CD4-positive, alpha-beta T cell treated with Interleukin-12 subunit alpha and Interleukin-12 subunit beta, for 1 hour (primary cell): ENCODE results near the gene KIAA1671.

Source experiments
- DNase-seq: peaks from one replicate; pipeline ENCODE4 v3.0.0-alpha.2; 2020

Gene KIAA1671

DNA sequence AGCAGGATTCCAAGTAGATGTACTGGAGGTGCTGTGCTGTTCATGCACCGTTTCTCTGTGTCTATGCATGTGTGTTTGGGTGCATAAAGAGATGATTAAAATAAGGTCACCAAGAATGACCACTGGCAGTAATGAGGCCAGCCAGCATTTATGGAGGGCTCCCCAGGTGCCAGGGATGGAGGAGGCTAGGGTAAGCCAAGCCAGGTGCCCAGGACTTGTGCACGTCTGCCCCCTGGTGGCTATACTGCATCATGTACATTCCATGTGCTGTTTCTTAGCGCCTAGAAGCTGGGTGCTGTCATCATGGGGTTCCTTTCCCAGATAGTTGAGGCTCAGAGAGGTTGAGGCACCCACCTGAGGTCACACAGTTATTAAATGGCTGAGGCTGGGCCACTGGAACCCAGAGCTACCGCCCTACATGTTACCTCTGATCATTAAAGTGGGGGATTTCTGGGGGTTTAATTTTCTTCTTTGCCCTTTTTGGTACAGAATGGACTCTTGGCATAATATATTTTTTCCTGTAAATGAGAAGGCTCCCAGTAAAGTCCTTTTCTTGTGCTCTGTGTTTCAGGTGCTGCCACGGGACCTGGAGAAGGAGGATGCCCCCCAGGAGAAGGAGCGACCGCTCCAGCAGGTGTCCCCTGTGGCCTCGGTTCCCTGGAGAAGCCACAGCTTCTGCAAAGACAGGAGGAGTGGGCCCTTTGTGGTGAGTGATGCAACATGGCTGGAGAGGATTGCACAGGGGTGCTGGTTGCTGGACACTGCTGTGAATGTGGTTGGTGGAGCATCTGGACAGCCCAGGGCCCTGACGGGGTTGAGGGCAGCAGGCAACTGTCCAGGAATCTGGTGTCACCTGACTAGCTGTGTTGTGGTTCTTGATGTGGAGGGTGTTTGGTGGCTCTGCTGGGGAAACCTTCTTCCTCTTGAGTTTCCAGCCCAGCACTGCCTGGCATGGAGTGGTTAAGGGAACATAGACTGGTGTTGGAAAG is 96.4 kb downstream of the KIAA1671 start:
- DNase-seq: peak; percentile 74

DNA sequence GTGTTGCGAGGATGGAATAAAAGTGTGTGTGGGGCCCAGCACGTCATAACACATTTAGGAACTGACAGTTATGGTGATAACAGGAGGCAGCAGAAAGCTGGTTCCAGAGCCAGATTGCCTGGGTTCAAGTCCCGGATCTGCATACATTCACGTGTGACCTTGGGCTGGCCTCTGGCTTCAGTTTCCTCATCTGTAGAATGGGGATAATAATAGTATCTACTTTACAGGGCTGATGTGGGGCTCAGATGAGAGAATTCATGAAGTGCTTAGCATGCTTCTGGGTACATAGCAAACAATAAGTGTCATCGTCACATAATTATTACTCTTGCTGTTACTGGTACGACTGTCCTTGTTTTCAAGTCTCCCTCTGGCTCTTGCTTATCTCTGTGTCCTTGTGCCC is 97.3 kb downstream of the KIAA1671 start:
- no peak for DNase-seq

DNA sequence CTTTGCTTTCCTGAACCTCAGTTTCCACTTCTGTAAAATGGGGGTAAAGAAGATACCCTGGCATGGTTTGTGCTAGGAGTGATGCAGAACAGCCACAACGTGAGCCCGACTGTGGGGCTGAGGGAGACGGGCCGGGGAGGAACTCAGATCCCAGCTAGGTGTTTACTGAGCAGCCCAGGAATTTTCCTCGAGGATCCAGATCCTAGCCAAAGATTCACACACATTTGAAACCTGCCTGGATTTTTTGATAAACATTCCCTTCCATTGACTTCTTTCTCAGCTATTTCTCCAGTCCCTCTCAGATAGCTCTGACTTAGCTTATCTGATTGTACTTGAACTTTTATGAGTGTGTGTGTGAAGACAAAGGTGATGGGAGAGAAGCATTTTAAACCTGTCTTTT is 98.0 kb downstream of the KIAA1671 start:
- no peak for DNase-seq

DNA sequence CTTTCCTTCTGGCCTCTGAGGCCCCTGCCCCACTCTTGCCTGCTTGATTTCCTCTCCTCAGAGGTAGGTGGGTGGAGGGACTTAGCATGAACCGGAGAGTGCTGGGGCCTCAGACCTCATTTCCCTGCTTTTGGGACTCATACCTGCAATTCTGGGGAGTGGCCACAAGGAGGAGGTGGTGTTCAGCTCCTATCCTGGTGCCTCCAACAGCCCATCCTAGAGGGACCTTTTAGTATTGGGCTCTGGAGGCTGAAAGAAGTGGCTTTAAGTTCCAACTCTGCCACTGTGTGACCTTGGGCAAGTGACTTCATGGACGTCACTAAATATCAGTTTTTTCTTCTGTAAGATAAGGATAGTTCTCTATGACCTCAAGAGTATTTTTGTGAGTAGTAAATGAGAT is 98.6 kb downstream of the KIAA1671 start:
- DNase-seq: no peak

DNA sequence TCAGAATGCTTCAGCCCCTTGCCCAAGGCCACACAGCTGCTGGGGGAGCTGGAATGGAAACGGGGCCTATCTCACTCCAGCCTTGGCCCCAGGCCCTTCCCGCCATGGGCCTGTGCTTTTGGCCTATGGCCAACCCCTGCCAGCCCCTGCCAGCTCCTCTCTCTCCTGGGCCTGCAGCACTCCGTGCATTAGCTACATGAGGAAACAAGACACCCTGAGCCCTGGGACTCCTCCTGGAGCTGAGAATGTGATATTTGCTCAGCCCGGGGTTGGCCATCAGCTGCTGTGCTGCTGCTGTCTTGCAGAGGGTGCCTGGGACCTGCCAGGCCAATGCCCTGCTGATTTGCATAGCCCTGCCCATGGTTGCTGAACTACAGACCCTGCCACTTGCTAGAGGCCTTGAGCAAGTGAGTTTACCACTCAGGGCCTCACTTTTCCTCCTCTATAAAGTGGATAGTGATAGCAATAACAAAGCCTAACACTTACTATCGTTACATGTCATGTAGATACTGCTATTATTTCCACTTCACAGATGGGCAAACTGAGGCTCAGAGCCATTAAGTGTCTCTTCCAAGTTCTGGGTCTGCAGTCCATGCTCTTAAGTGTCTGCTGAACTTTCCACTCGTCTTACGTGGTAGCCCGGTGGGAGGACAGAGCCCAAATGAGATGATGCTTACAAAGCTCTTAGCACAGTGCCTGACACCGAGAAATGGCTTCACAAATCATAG is 99.6 kb downstream of the KIAA1671 start:
- DNase-seq: no peak

DNA sequence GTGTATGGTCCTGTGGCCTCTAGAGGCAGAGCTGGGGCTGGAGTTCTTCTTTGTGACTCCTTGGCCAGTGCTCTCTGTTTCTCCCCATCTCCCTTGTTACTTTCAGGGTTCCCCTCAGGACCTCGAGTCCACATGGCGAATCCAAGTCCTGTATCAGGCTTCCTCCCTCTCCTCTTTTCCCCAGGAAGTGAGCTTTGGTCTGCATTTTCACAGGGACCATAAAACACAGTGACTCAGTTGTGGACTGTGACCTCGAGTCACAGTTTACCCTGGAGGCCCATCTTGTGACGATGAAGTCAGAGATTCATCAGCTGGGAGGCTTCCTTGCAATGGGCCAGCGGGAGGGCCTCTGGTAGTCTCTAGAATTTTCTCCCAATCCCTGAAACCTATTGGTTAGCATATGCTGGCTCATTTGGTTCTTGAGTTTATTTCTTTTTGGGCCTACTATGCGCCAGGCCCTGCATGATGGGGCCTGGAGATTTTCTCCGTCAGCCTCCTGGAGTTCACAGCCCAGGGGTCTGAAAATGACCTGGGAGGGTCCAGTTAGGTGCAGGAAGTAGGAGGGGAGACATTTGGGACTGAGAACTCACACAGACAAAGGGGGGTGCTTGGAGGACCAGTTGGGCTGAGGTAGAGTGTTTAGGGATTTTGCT is 100.8 kb downstream of the KIAA1671 start:
- no peak for DNase-seq

DNA sequence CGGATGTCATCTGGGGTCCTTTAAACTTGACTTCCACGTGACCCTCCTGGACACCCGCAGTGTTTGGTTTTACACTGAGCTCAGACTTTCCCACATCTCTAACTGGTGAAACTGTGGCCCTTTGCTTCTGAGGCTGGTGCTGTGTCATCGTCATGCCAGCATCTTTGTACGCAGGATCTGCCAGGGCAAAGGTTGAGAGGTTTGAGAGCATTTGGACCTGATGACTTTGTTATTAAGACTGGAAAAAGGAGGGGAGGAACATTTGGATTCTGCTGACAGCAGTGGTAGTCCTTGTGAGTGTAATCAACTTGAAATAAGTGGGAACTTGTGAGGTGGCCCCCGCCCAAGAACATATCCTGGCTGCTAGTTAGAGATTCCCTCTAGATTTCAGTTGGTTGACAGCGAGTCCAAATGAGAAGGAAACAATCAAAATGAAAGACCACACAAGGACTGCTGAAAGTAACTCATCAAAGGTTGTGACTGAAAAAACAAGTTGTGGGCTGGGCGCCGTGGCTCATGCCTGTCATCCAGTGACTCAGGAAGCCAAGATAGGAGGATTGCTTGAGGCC is 102.5 kb downstream of the KIAA1671 start:
- DNase-seq: peak; percentile 30

DNA sequence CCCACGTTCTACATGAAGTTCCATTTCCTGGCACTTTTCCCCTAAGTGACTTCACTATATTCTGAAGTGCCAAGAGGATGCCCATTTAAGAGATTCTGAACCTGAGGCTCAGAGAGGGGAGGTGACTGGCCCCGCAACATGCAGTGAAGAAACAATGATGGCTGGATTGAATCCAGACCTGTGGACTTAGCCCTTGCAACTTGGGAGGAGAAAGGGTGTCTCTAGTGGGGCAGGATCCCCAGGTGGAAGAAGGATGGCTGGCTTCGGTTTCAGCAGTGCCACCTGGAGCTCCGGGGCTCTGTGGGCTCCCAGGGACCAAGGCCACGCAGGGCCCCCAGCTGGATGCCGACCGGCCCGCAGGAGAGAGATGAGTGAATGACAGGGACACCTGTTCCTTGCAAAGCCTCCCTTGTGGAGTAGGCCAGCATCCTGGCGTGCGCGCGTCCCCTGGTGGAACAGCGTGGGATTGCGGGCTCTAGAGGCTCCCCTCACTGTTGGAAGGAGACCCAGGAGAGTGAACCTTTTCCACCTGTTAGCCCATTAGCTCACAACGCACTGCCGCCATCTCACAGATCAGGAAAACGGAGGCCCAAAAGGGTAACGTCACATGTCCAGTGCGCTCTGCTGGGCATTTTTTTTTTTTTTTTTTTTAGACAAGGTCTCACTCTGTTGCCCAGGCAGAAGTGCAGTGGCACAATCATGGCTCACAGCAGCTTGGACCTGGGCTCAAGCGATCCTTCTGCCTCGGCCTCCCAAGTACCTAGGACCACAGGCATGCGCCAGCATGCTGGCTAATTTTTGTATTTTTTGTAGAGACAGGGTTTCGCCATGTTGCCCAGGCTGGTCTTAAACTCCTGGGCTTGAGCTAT is 104.7 kb downstream of the KIAA1671 start:
- peak; percentile 74 for DNase-seq

DNA sequence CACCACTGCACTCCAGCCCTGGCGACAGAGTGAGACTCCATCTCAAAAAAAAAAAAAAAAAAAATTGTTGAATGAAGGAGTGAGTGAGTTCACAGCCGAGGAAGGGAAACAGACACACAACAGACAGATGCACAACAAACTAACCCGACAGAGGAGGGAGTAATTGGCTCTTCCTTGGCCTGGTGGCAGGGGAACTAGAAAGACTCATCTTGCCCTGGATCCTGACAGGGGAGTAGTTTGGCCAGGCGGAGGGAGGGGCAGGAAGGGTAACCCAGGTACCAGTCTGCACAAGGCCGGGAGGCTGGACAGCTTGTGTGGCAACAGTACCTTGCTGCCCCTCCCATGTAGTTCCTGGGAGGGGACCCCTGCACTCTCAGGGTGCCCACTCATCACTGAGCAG is 106.9 kb downstream of the KIAA1671 start:
- no peak for DNase-seq

DNA sequence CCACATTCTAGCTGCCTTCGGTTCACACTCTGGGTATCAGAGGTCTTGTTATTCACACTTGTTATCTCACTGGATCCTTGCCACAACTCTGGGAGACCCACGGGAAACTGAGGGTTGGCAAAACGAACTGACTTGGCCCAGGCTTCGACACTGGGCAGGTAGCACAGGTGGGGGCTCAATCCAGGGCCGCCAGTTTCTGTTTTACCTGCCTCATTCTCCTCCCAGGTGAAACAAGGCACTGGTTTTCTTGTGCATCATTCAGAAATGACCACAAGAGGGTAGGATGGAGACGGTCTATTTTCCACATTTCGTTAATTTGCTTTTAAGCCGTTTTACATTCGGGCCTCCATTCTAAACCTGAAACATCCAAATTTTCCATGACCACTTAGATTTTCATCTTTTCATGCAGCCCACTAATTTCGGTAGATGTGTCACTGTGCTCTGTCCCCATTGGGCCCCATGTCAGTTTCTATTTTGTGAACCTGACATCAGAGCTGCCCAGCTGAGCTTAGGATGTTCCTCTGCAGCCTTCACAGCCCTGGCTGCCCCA is 108.1 kb downstream of the KIAA1671 start:
- peak; percentile 44 for DNase-seq

DNA sequence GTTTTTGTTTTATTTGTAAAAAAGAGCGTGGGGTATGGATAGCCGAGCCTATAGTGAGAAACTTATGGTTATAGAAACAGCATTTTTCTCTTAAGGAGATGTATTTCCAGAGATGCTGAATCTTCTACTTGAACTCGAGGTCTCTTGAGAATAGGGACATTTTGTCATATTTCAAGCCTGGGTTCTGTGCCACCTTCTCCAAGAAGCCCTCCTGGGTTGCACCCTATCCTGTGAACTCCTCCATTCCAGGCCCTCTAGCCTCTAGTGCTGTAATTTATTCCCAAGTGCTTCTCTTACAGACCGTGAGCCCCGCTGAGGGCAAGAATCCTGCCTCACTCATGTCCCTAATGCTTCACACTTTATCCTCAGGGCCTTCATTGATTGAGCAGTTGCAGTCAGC is 108.6 kb downstream of the KIAA1671 start:
- no peak for DNase-seq

DNA sequence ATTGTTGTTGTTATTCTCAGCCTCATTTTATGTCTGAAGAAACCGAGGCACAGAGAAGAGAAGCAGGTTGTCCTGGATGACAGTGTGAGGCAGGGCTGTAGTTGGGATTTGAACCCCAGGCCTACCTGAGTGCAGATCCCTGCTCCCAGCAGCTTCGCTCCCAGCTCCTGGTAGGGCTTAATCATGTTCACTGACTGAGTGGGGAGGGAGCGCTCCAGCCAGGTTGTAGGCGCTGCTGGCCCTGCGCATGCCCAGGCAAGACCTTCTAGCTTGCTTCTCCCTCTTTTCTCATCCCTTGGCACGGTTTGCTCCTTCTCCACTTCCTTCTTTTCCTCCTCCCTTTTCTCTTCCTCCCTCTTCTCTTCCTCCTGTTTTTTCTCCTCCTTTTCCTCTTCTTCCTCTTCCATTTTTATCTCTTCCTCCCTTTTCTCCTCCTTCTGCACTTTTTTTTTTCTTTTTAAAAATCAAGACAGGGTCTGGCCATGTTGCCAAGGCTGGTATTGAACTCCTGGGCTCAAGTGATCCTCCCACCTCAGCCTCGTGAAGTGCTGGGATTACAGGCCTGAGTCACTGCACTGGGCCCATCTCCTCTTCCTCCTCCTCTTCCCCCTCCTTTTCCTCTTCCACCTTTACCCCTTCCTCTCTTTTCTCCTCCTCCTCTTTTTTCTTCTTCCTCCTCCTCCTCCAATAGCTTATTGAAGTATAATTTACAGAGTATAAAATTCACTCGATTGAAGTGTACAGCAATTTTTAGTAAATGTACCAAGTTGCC is 109.3 kb downstream of the KIAA1671 start:
- no peak for DNase-seq

DNA sequence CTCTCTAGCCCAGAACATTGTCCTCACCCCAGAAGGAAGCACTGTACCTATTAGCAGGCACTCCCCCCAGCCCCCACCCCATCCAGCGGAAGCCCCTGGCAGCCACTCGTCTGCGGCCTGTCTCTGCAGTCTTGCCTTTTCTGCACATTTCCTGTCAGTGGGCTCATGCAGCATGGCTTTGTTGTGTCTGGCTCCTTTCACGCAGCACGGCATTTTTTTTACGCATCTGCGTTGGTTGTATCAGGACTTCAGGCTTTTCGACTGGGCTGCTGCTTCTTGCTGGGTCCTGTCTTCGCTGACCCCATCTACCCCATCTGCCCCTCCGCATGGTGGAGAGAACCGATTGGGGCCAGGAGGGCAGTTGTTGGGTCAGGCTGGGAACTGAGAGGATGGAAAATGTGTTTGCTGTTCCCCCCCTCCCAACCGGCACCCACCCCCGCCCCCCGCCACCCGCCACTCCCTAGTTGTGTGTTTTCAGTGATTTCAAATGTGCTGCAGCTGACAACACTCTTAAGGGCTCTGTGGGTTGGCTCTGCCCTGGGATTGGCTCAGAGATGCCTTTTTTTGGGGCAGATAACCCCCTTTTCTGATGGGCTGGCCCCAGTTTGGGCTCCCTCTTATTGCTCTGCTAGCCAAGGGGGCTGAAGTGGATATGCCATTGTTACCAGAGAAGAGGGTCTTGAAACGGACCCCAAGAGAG is 110.0 kb downstream of the KIAA1671 start:
- peak; percentile 80 for DNase-seq

DNA sequence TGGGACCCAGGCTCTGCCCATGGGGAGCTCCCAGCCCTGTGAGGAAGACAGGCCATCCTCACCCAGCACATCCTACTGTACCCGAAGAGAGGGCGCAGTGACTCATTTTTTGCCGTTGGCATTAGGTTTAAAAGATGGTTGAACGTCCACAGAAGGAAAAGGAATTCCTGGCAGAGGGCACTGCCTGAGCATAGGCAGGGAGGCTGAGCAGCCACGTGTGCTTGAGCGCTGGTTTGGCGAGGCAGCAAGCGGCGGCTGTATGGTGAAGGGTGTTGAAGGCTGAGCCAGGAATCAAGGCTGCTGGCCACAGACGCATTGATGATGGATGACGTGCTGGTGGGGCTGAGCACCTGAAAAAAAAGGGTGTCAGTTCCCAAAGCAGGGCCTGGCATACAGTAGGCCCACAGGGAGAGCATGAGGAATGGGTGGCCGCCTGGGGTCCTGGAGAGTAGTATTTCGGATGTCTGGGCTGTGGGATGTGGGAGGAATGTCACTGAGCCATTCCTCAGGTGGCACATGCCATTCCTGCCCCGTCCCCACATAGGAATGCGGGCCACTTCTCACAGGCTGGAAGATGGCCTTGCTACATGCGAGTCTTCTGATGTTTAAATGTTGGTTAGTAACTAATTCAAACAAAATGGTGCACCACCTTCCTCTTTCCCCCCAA is 112.5 kb downstream of the KIAA1671 start:
- DNase-seq: no peak

DNA sequence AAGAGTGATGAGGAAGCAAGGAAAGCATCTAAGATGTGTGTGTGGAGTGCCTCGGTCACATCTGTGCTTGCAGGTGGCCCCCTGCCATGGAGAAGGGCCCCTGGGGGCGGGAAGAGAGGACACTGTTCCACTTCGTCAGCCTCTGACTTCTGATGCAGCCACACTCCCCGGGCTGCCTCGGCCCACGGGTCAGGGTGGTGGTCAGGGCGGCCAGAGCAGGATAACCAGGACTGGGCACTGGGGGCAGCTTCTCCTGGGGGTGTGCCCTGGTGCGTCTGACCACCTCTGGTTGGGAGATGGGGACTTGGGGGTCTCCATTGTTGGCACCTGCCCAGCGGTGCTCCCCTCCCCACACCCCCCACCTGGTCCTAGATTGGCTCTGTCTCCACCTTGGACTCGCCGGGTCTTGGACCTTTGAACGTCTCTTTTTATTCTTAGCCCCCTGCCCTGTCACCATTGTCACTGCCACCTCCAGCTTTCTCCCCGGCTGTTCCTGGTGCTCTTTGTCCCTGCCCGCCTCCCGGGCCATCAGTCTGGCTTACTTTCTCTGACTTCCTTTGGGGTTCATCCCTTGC is 114.4 kb downstream of the KIAA1671 start:
- DNase-seq: no peak

DNA sequence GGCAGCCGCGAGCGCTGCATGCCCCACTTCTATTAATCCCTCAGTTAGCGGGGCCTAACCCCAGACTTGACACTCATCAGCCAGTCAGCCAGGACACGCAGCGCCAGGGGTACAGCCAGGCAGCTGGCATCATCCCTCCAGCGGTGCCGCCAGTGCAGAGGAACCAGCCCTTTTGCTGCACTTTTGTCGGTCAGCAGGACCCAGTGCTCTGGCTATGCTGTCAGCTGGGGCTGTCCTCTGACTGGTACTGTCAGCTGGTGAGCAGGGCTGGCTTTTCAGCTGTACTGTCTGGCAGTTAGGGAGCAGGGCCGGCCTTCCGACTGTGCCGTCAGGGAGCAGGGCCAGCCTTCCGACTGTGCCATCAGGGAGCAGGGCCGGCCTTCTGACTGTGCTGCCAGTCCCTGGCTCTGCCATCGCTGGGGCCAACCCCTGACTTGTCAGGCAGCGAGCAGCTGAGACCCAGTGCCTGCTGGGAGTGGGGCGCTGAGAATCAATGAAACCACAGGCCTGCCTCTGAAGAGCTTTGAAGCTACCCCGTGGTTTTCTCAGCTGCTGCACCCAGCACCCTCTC is 115.4 kb downstream of the KIAA1671 start:
- peak; percentile 90 for DNase-seq

DNA sequence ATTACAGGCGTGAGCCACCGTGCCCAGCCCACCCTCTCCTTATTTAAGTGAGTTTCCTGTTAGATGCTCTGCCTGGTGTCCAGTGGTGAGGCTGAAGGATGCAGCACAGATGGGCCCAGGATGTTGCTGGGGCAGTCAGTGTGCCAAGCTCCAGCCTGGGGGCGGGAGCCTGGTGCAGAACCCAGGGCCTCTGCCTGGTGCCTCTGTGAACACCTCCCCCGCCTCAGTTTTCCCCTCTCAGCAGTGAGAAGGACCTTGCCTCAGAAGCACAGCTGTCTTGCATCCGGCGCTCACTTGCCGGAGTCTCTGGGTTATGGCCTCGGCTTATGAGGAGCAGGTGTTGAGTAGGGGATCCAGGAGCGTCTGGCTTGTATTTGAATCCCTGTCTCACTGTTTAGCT is 116.2 kb downstream of the KIAA1671 start:
- DNase-seq: peak; percentile 19

DNA sequence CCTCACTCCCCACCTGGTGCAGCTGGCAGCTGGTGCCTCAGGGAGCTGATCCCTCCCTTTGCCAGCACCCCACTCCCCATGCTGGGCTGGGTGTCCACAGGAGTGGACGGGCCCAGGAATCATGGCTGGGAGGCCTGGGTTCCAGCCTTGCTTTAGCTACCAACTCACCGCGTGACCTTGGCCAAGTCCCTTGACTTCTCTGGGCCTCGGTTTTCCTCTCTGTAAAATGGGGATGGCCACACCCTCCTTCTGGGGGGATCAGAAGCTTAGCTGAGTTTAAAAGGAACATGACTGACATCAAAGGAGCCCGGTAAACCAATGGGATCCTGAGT is 116.9 kb downstream of the KIAA1671 start:
- no peak for DNase-seq
